NB4 (cell line): ENCODE data around the gene MRPS26.

Source experiments
- DNase-seq: peaks from one replicate; pipeline ENCODE4 v3.0.0; 2010; ENCODE audit warnings: low read depth
- H3K4me3 ChIP-seq: one replicate; pipeline ENCODE4 v1.5.1; 2011; ENCODE audit warnings: mild to moderate bottlenecking, low read depth, low read length, moderate library complexity
- CTCF ChIP-seq: IDR thresholded peaks from one replicate; pipeline ENCODE4 v1.5.1; 2012; ENCODE audit warnings: low read depth, low read length
- MAX ChIP-seq: IDR thresholded peaks from 2 replicates; pipeline ENCODE4 v1.6.1; 2011; ENCODE audit warnings: low read depth, low read length
- MYC ChIP-seq: IDR thresholded peaks from 2 replicates; pipeline ENCODE4 v1.6.1; 2011; ENCODE audit warnings: low read depth, low read length
- POLR2A ChIP-seq: IDR thresholded peaks from 2 replicates; pipeline ENCODE4 v1.6.1; 2011; ENCODE audit warnings: mild to moderate bottlenecking; ENCODE audit not compliant: insufficient read length; ENCODE audit errors: extremely low read depth

Gene MRPS26

GRCh38 chr20:3067139-3068014 lies 21.5 kb downstream of the MRPS26 start:
- TF ChIP-seq CTCF (no peak), POLR2A (no peak), MYC (no peak), MAX (no peak)
- no peak for DNase-seq
- H3K4me3 ChIP-seq: no peak overlapping the region

- H3K4me3 ChIP-seq: no peak overlapping the region
- DNase-seq: no peak
- no peak for TF ChIP-seq MYC
- no peak for TF ChIP-seq MAX
- TF ChIP-seq CTCF: no peak
- TF ChIP-seq POLR2A: no peak
Observed at GRCh38 chr20:3068075-3068474, 22.2 kb downstream of the MRPS26 start.

- H3K4me3 ChIP-seq: no peak overlapping the region
- TF ChIP-seq CTCF (peak; percentile 65), POLR2A (no peak), MYC (no peak), MAX (0 out of 2 replicates have a peak, but pooled peaks have one; percentile 17)
- DNase-seq: peak; percentile 59
Observed at GRCh38 chr20:3068986-3069900, 23.4 kb downstream of the MRPS26 start.

GRCh38 chr20:3070725-3071124 lies 24.9 kb downstream of the MRPS26 start:
- DNase-seq: no peak
- TF ChIP-seq CTCF: no peak
- TF ChIP-seq MYC: no peak
- TF ChIP-seq MAX: no peak
- no peak for TF ChIP-seq POLR2A
- no peak overlapping the region for H3K4me3 ChIP-seq

GRCh38 chr20:3071266-3071609 lies 25.4 kb downstream of the MRPS26 start:
- H3K4me3 ChIP-seq: no peak overlapping the region
- TF ChIP-seq POLR2A: no peak
- no peak for TF ChIP-seq MAX
- TF ChIP-seq CTCF: no peak
- no peak for TF ChIP-seq MYC

More at GRCh38 chr20:3071266-3071609, 25.4 kb downstream of the MRPS26 start:
- no peak for DNase-seq
